Vagina (tissue), 2 donors: ENCODE results near the gene ADGRB2. TPM values are rescaled to one million over a fixed set of nuclear protein-coding genes. Genes with fewer than 3 reads are reported as not detected.

Experiments
- DNase-seq, 2 donors: peaks; one replicate each; pipeline ENCODE4 v3.0.0-alpha.2; 2017; ENCODE audit errors: extremely low spot score in 2 of 2
- H3K27ac ChIP-seq: fragments of 200-600 bp; sonication (generic); one replicate; pipeline ENCODE4 v1.5.1; 2019
- H3K27me3 ChIP-seq: fragments of 200-600 bp; sonication (generic); one replicate; pipeline ENCODE4 v1.5.1; 2019
- H3K36me3 ChIP-seq, 2 donors: fragments of 200-600 bp; sonication (generic); one replicate each; pipeline ENCODE4 v1.5.1; 2017 to 2019
- H3K4me1 ChIP-seq: fragments of 200-600 bp; sonication (generic); one replicate; pipeline ENCODE4 v1.5.1; 2019
- H3K4me3 ChIP-seq, 2 donors: fragments of 200-600 bp; sonication (generic); 1 replicate in 1 of 2; 2 replicates in 1 of 2; pipeline ENCODE4 v1.5.1; 2016 to 2019
- H3K9me3 ChIP-seq: fragments of 200-600 bp; sonication (generic); one replicate; pipeline ENCODE4 v1.5.1; 2019
- POLR2A ChIP-seq, 2 donors: fragments of 450-650 bp; IDR thresholded peaks; one replicate each; pipeline ENCODE4 v1.6.1; 2017; ENCODE audit warnings: antibody characterized with exemption in 2 of 2, mild to moderate bottlenecking in 2 of 2, moderate library complexity in 2 of 2
- POLR2AphosphoS5 ChIP-seq, 2 donors: sonication (generic); formaldehyde crosslinking; IDR thresholded peaks; one replicate each; pipeline ENCODE4 v1.9.0; 2017; ENCODE audit warnings: antibody characterized with exemption in 2 of 2, mild to moderate bottlenecking in 2 of 2, low read depth in 1 of 2; ENCODE audit not compliant: insufficient read depth in 1 of 2
- intact Hi-C: fragments of 100-400 bp; cut with DNase I; formaldehyde crosslinking; loops from one replicate; pipeline ENCODE4 v1.15.1; 2023
- total RNA-seq: library from RNA; depleted of rRNA; stranded (reverse); fragments of >200 nt; gene quantifications from one replicate; pipeline ENCODE4 v1.2.3, GENCODE V29; 2016
- TF ChIP-seq, protein P1 (sequence below), 3 experiments: fragments of 450-650 bp in 2 of 3; fragments of 200-600 bp in 1 of 3; sonication (generic) in 1 of 3; IDR thresholded peaks; one replicate each; pipeline ENCODE4 v1.5.1; 2017 to 2019; ENCODE audit warnings: antibody characterized with exemption in 3 of 3, mild to moderate bottlenecking in 2 of 3, moderate library complexity in 2 of 3

ADGRB2 gene
- total RNA-seq, 1 donor from 2014 or later: 3.9 TPM

DNA sequence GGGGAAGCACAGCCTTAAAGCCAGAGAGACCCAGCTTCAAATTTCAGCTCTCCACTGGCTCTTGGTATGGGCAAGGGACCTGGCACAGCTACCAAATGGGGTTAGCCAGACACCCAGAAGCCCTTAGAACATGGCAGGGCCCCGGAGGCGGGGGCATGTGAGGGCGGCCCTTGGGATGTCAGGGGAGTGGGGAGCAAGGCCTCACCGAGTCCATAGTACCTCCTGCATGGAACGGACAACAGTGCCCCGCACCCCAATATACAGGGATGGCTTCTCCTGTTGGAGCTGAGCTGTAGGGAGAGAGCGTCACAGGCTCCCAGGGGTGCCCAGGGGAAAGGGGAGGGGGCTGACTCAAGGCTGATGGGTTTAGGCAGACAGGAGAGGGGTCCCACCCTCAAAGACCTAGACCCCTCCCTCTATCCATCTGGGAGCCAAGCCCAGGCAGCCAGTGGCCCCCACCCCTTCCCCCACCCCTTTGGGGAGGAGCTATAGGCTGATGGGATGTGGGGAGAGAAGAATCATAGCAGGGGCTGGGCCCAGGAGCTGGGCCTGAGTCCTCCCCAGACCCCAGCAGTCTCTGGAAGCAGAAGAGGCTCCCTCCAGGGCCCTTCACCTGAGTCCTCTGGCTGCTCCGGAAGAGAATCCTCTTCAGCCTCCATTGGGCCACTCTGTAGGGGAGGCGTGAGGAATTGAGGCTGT, 35.2 kb upstream of the ADGRB2 start:
- intact Hi-C loops: no loop called here
- peak; percentile 69 to 87 for DNase-seq
- no peaks in the 10 kb centered on the region for H3K27me3 ChIP-seq
- no peak for TF ChIP-seq POLR2A (IDR thresholded peaks at IDR 0.05)
- no peak for TF ChIP-seq POLR2AphosphoS5 (IDR thresholded peaks at IDR 0.05; ENCODE audit: insufficient read depth in 1 of 2, low read depth in 1 of 2)
- TF ChIP-seq, protein P1, sequence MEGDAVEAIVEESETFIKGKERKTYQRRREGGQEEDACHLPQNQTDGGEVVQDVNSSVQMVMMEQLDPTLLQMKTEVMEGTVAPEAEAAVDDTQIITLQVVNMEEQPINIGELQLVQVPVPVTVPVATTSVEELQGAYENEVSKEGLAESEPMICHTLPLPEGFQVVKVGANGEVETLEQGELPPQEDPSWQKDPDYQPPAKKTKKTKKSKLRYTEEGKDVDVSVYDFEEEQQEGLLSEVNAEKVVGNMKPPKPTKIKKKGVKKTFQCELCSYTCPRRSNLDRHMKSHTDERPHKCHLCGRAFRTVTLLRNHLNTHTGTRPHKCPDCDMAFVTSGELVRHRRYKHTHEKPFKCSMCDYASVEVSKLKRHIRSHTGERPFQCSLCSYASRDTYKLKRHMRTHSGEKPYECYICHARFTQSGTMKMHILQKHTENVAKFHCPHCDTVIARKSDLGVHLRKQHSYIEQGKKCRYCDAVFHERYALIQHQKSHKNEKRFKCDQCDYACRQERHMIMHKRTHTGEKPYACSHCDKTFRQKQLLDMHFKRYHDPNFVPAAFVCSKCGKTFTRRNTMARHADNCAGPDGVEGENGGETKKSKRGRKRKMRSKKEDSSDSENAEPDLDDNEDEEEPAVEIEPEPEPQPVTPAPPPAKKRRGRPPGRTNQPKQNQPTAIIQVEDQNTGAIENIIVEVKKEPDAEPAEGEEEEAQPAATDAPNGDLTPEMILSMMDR (IDR thresholded peaks at IDR 0.05): no peak
- H3K9me3 ChIP-seq: no peaks in the 10 kb centered on the region
- H3K27ac ChIP-seq: no peak overlapping the region
- no peak overlapping the region for H3K4me3 ChIP-seq
- no peaks in the 10 kb centered on the region for H3K36me3 ChIP-seq
- peaks cover 14% of the 10 kb centered on the region for H3K4me1 ChIP-seq

DNA sequence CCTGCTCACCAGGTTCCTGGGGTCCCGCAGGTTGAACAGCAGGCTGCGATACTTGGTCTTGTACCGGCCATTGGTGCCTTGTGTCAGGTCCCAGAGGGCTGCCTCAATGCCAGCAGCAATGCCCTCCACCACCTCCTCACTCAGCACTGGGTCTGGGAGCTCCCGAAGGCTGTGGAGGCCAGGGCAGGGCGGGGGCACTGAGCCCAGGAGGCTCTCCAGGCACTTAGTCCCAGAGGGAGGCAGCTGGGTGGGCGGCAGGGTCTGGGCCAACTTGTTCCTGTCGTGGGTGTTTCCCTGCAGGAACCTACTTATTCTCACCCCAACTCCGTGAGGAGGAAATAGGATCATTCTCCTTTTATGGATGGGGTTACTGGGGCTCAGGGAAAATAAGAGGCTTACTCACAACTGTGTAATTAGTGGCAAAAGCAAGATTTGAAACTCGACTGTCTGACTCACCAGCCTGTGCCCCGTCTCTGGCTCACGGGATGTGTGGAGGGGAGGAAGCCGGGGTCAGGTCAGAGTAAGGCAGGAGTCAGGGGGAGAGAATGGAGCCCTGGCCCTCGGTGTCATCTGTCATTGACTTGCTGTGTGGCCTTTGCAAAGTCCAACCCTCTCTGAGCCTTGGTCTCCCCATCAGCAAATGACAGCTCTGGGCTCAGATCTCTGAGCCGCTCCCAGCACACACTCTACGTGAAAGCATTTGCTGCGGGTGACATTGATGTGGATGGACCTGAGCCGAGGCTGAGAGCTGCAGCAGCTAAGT, 34.5 kb upstream of the ADGRB2 start:
- no peak overlapping the region for H3K4me3 ChIP-seq
- no peak overlapping the region for H3K27ac ChIP-seq
- H3K4me1 ChIP-seq: peaks cover 14% of the 10 kb centered on the region
- TF ChIP-seq, protein P1 (IDR thresholded peaks at IDR 0.05): no peak
- no peak for TF ChIP-seq POLR2AphosphoS5 (IDR thresholded peaks at IDR 0.05; ENCODE audit: insufficient read depth in 1 of 2, low read depth in 1 of 2)
- H3K9me3 ChIP-seq: no peaks in the 10 kb centered on the region
- H3K27me3 ChIP-seq: no peaks in the 10 kb centered on the region
- intact Hi-C loops: no loop called here
- no peaks in the 10 kb centered on the region for H3K36me3 ChIP-seq
- DNase-seq: peak in 1 of 2 donors; percentile 61

DNA sequence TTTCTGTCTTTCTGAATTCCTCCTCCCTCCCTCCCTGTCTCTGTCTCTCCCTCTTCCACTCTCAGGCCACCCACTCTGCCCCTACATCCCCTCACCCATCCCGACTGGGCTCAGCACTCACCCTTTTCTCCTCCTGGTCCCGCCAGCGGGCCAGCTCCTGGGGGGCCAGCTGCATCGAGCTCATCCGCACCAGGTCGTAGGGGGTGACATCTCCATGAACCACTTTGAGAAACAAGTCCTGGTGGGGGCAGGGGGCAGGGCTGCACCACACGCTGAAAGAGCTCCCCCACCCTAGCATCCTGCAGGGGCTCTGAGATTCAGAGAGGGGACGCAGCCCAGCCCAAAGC, 33.9 kb upstream of the ADGRB2 start:
- Histone ChIP-seq H3K4me3 (no peak overlapping the region), H3K9me3 (no peaks in the 10 kb centered on the region), H3K4me1 (peaks cover 14% of the 10 kb centered on the region), H3K27ac (no peak overlapping the region), H3K27me3 (no peaks in the 10 kb centered on the region), H3K36me3 (no peaks in the 10 kb centered on the region)
- DNase-seq: peak; percentile 61 to 76
- intact Hi-C loops: no loop called here
- TF ChIP-seq POLR2A (IDR thresholded peaks at IDR 0.05) (no peak), POLR2AphosphoS5 (IDR thresholded peaks at IDR 0.05; ENCODE audit: insufficient read depth in 1 of 2, low read depth in 1 of 2) (no peak)
- TF ChIP-seq, protein P1 (IDR thresholded peaks at IDR 0.05): no peak

DNA sequence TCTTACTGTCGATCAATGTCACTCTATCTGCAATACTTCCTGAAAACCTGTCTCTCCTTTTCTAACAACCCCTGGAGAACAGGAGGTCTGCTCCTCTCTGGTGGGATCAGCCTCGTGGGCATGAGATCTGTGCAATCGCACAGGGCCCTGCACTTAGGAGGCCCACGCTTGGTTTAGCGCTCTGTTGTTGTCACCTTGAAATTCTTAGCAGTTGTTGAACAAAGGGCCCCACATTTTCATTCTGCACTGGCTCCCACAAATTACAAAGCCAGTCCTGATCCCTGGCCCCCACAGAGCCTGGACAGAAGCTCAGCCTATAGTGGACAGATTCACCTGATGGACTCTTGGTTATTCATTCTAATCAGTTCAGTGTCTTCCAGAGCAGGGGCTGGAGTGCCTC, 33.1 kb upstream of the ADGRB2 start:
- intact Hi-C loops: no loop called here
- Histone ChIP-seq H3K4me1 (peaks cover 14% of the 10 kb centered on the region), H3K27ac (no peak overlapping the region), H3K36me3 (no peaks in the 10 kb centered on the region), H3K27me3 (no peaks in the 10 kb centered on the region), H3K4me3 (no peak overlapping the region), H3K9me3 (no peaks in the 10 kb centered on the region)
- peak in 1 of 2 donors; percentile 91 for DNase-seq
- TF ChIP-seq, protein P1 (IDR thresholded peaks at IDR 0.05): no peak
- TF ChIP-seq POLR2A (IDR thresholded peaks at IDR 0.05) (no peak), POLR2AphosphoS5 (IDR thresholded peaks at IDR 0.05; ENCODE audit: insufficient read depth in 1 of 2, low read depth in 1 of 2) (no peak)

DNA sequence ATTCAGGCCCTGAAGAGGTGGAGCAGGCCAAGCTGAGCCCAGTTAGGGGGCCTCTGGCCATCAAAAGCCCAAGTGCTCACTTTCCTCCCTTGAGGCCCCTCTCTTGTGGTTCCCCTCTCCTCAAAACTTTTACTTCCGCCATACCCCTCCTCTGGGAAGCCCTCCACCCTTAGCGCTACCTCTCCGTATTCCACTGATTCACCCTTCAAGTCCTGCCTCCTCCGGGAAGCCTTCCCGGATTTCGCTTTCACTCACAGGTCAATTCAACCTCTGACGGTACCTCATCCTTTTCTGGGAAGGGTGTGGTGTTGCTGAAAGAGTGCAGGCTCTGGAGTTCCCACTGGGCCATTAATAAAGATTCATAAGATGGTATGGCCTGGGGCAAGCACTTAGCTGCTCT, 32.6 kb upstream of the ADGRB2 start:
- intact Hi-C loops: no loop called here
- no peaks in the 10 kb centered on the region for H3K27me3 ChIP-seq
- no peaks in the 10 kb centered on the region for H3K9me3 ChIP-seq
- peaks cover 14% of the 10 kb centered on the region for H3K4me1 ChIP-seq
- no peak overlapping the region for H3K4me3 ChIP-seq
- no peaks in the 10 kb centered on the region for H3K36me3 ChIP-seq
- no peak for DNase-seq
- no peak overlapping the region for H3K27ac ChIP-seq
- no peak for TF ChIP-seq POLR2A (IDR thresholded peaks at IDR 0.05)
- TF ChIP-seq, protein P1 (IDR thresholded peaks at IDR 0.05): no peak
- TF ChIP-seq POLR2AphosphoS5 (IDR thresholded peaks at IDR 0.05; ENCODE audit: insufficient read depth in 1 of 2, low read depth in 1 of 2): no peak
